ENCODE measurements around the gene MIR17HG.

DNA sequence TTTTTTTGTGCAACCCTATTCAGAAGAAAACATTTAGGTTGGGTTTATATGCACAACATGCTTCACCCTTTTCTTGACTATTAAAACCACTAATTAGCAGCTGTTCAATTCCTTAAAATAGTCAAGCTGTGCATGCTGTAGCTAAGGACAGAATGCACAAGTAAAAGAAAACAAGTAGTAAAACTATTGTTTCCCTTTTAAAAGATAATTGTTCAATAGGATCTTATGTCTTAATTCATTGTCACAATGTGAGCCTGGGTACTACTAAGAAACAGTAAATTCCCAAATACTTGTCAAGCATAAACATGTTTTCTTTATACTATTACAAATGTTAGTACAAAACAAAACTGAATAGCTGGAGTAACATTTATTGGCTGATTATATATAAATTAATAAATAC is 32.6 kb upstream of the MIR17HG start:
- TF ChIP-seq, protein P1, sequence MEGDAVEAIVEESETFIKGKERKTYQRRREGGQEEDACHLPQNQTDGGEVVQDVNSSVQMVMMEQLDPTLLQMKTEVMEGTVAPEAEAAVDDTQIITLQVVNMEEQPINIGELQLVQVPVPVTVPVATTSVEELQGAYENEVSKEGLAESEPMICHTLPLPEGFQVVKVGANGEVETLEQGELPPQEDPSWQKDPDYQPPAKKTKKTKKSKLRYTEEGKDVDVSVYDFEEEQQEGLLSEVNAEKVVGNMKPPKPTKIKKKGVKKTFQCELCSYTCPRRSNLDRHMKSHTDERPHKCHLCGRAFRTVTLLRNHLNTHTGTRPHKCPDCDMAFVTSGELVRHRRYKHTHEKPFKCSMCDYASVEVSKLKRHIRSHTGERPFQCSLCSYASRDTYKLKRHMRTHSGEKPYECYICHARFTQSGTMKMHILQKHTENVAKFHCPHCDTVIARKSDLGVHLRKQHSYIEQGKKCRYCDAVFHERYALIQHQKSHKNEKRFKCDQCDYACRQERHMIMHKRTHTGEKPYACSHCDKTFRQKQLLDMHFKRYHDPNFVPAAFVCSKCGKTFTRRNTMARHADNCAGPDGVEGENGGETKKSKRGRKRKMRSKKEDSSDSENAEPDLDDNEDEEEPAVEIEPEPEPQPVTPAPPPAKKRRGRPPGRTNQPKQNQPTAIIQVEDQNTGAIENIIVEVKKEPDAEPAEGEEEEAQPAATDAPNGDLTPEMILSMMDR (IDR thresholded peaks at IDR 0.05; ENCODE audit: poor library complexity, severe bottlenecking): no peak
- TF ChIP-seq RAD21 (conservative IDR thresholded peaks at IDR 0.05): no peak
- no peak for TF ChIP-seq TAF1 (IDR thresholded peaks at IDR 0.05; ENCODE audit: low read depth)
- TF ChIP-seq EP300 (conservative IDR thresholded peaks at IDR 0.05; ENCODE audit: poor library complexity, severe bottlenecking): no peak
- no peak for TF ChIP-seq SMC3 (conservative IDR thresholded peaks at IDR 0.05; ENCODE audit: poor library complexity)
- no peak for TF ChIP-seq POLR2AphosphoS5 (IDR thresholded peaks at IDR 0.05)

Data from neural cell (in vitro differentiated cells).